Measurements from ENCODE around the gene NME7. TPM values are rescaled to one million over a fixed set of nuclear protein-coding genes. Genes with fewer than 3 reads are reported as not detected.

The NME7 gene
- total RNA-seq, 1 experiment from 2014 or later = 21.8 TPM

- BruUV-seq (replicated peaks) = no TSS peak
- H3K9ac ChIP-seq (ENCODE audit: low read length) = no peak overlapping the region
- no peak overlapping the region for H3K27ac ChIP-seq (ENCODE audit: low read depth, low read length)
- no peaks in the 10 kb centered on the region for H3K27me3 ChIP-seq (ENCODE audit: insufficient read depth, low read length)
- H4K20me1 ChIP-seq (ENCODE audit: insufficient read depth) = no peaks in the 10 kb centered on the region
- H3K4me1 ChIP-seq (ENCODE audit: control insufficient read depth in 1 of 2, insufficient read depth in 2 of 2, low read length in 2 of 2) = no peaks in the 10 kb centered on the region
- no peak for TF ChIP-seq CTCF (IDR thresholded peaks at IDR 0.05 in 2 of 3, conservative IDR thresholded peaks at IDR 0.05 in 1 of 3; ENCODE audit: borderline replicate concordance in 1 of 3, insufficient read depth in 1 of 3, low read depth in 2 of 3, low read length in 2 of 3)
- TF ChIP-seq ELF1 (IDR thresholded peaks at IDR 0.05; ENCODE audit: borderline replicate concordance, low read depth) = no peak
- no peak for TF ChIP-seq POLR2AphosphoS5 (IDR thresholded peaks at IDR 0.05; ENCODE audit: low read depth, low read length)
- TF ChIP-seq JUND (IDR thresholded peaks at IDR 0.05) = no peak
- no peak for TF ChIP-seq SIN3A (IDR thresholded peaks at IDR 0.05; ENCODE audit: low read depth)
- TF ChIP-seq CBX3 (IDR thresholded peaks at IDR 0.05; ENCODE audit: low read depth) = no peak
- TF ChIP-seq ATF3 (IDR thresholded peaks at IDR 0.05) = no peak
- TF ChIP-seq MAX (IDR thresholded peaks at IDR 0.05) = no peak
- TF ChIP-seq CEBPB (IDR thresholded peaks at IDR 0.05; ENCODE audit: low read depth) = no peak
- no peak for TF ChIP-seq TCF7L2 (IDR thresholded peaks at IDR 0.05; ENCODE audit: borderline replicate concordance, extremely low read depth, insufficient read depth, insufficient read length)
- TF ChIP-seq SP1 (IDR thresholded peaks at IDR 0.05; ENCODE audit: low read depth) = no peak
- no peak for TF ChIP-seq RAD21 (IDR thresholded peaks at IDR 0.05; ENCODE audit: low read depth)
- TF ChIP-seq EZH2phosphoT487 (IDR thresholded peaks at IDR 0.05; ENCODE audit: borderline replicate concordance) = no peak
- TF ChIP-seq YY1 (IDR thresholded peaks at IDR 0.05; ENCODE audit: extremely low read depth, insufficient replicate concordance, low read depth, low read length) = no peak
- TF ChIP-seq REST (IDR thresholded peaks at IDR 0.05; ENCODE audit: low read depth) = no peak
- no peak for TF ChIP-seq EZH2 (IDR thresholded peaks at IDR 0.05)
- no peak for TF ChIP-seq ZBTB33 (IDR thresholded peaks at IDR 0.05; ENCODE audit: extremely low read depth, insufficient replicate concordance, low read length)
- no peak for TF ChIP-seq SRF (IDR thresholded peaks at IDR 0.05; ENCODE audit: low read depth)
- no peak overlapping the region for H2AFZ ChIP-seq (ENCODE audit: low read depth, low read length, poor library complexity, severe bottlenecking)
- H3K36me3 ChIP-seq (ENCODE audit: control insufficient read depth in 1 of 2, insufficient read depth in 2 of 2, low read length in 2 of 2) = no peaks in the 10 kb centered on the region
- H3K4me2 ChIP-seq (ENCODE audit: low read length) = no peak overlapping the region
- CTCF ChIA-PET = no interaction called here
- ATAC-seq (no peak), DNase-seq (ENCODE audit: low read depth, low spot score) (no peak)
- no peaks in the 10 kb centered on the region for H3K9me2 ChIP-seq (ENCODE audit: insufficient read depth)
- no peaks in the 10 kb centered on the region for H3K79me2 ChIP-seq (ENCODE audit: insufficient read depth, low read length)
- H3K9me3 ChIP-seq (ENCODE audit: control insufficient read depth in 1 of 2, insufficient read depth in 1 of 2, low read depth in 1 of 2, low read length in 2 of 2) = no peaks in the 10 kb centered on the region
- intact Hi-C loops (cut with micrococcal nuclease) = no loop called here
- RAD21 ChIA-PET (ENCODE audit: low non-redundant PET in 1 of 2, low total read pairs in 2 of 2, uncharacterized antibody in 2 of 2, unreplicated experiment in 2 of 2) = no interaction called here
- no peak overlapping the region for H3K4me3 ChIP-seq (replicated peaks in 1 of 2; ENCODE audit: low read depth in 1 of 2, low read length in 2 of 2)
- POLR2A ChIA-PET = no interaction called here
These were observed 150.0 kb downstream of the NME7 start for GRCh38 chr1:169217636-169218035.
